Adipocyte (in vitro differentiated cells): ENCODE measurements around the gene SLX4IP.
"Not testable (repeated sequence)": the region's sequence is repeated elsewhere in the genome, so short reads cannot be mapped to it uniquely, and the experiment has no call there.

Source experiments
- DNase-seq: peaks from one replicate; pipeline ENCODE4 v3.0.0-alpha.2; 2015; ENCODE audit warnings: low read depth
- H3K27me3 ChIP-seq: replicated peaks from 2 replicates; pipeline ENCODE4 v1.7.0; 2013; ENCODE audit warnings: mild to moderate bottlenecking, low read length, moderate library complexity; ENCODE audit not compliant: control insufficient read depth, insufficient read depth
- H3K36me3 ChIP-seq: 2 replicates; pipeline ENCODE4 v1.7.0; 2013; ENCODE audit warnings: low read length, mild to moderate bottlenecking, moderate library complexity; ENCODE audit not compliant: control insufficient read depth, insufficient read depth, severe bottlenecking
- H3K4me1 ChIP-seq: 2 replicates; pipeline ENCODE4 v1.7.0; 2013; ENCODE audit warnings: mild to moderate bottlenecking, low read length, moderate library complexity; ENCODE audit not compliant: control insufficient read depth, insufficient read depth
- H3K4me3 ChIP-seq: 2 replicates; pipeline ENCODE4 v1.7.0; 2013; ENCODE audit warnings: mild to moderate bottlenecking, low read length, moderate library complexity
- H3K9ac ChIP-seq: 2 replicates; pipeline ENCODE4 v1.7.0; 2013; ENCODE audit warnings: mild to moderate bottlenecking, low read length, moderate library complexity
- H3K9me3 ChIP-seq: 2 replicates; pipeline ENCODE4 v1.7.0; 2013; ENCODE audit warnings: mild to moderate bottlenecking, low read length, moderate library complexity; ENCODE audit not compliant: control insufficient read depth

Gene SLX4IP

DNA sequence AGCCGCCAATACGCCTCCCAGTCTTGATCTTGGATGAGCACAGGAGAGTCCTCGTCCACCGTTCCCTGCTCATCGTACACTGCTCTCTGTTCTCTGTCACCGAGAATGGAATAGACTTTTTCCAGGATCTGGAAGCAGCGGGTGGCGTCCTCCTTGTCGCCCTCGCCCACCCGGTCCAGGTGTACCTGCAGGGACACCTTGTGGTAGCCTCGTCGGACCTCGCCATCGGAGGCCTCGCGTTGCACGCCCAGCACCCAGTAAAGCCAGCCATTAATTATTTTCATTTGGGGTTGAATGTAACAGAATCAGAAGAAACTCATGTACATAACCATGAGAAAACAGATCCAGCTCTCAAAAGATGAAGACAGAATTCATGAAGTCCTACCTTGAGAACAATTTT lies 178.8 kb downstream of the SLX4IP start:
- Histone ChIP-seq H3K4me3 (no peak overlapping the region), H3K9me3 (no peaks in the 10 kb centered on the region), H3K27me3 (no peaks in the 10 kb centered on the region), H3K36me3 (no peaks in the 10 kb centered on the region), H3K9ac (no peak overlapping the region), H3K4me1 (peaks cover 17% of the 10 kb centered on the region)
- no peak for DNase-seq

DNA sequence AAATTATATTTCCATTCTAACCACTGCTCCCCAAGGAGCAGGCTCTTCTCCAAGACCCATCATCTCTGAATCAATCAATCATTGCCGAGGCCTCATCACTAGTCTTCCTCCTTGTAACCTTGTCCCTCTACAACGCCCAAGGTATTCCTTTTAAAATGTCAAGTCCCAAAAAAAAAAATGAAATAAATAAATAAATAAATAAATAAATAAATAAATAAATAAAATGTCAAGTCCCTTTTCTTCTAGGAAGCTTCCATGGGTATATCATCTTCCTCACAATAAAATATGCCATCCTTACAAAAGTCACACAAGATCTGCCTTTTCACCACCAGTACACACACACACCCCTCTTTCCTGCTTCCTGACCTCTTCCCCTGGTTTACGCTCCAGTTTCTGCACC lies 181.1 kb downstream of the SLX4IP start:
- Histone ChIP-seq H3K4me3 (no peak overlapping the region), H3K9me3 (no peaks in the 10 kb centered on the region)
- no peak for DNase-seq

DNA sequence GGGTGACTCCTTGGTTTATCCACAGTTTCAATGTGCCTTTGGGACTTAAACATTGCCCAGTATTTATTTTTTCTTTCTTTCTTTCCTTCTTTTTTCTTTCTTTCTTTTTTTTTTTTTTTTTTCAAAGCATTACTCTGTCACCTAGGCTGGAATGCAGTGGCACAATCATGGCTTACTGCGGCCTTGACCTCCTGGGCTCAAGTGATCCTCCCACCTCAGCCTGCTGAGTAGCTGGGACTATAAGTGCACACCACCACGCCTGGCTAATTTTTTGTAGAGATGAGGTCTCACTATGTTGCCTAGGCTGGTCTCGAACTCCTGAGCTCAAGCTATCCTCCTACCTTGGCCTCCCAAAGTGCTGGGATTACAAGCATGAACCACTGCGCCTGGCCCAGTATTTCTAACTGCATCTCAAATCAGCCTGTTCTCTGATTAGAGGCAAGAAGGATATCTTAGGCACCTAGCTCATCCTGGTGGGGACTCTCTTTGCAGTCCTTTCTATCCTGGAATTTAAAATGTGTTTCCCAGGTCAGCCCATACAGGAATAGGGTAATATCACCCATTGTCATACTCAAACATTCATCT lies 182.5 kb downstream of the SLX4IP start:
- H3K36me3 ChIP-seq, H3K9me3 ChIP-seq, H3K9ac ChIP-seq, H3K27me3 ChIP-seq, DNase-seq, H3K4me3 ChIP-seq: not testable (repeated sequence)
- H3K4me1 ChIP-seq: peaks cover 17% of the 10 kb centered on the region

More for the DNA sequence above, 181.1 kb downstream of the SLX4IP start:
- Histone ChIP-seq H3K36me3 (no peaks in the 10 kb centered on the region), H3K27me3 (no peaks in the 10 kb centered on the region), H3K4me1 (peaks cover 11% of the 10 kb centered on the region), H3K9ac (no peak overlapping the region)

DNA sequence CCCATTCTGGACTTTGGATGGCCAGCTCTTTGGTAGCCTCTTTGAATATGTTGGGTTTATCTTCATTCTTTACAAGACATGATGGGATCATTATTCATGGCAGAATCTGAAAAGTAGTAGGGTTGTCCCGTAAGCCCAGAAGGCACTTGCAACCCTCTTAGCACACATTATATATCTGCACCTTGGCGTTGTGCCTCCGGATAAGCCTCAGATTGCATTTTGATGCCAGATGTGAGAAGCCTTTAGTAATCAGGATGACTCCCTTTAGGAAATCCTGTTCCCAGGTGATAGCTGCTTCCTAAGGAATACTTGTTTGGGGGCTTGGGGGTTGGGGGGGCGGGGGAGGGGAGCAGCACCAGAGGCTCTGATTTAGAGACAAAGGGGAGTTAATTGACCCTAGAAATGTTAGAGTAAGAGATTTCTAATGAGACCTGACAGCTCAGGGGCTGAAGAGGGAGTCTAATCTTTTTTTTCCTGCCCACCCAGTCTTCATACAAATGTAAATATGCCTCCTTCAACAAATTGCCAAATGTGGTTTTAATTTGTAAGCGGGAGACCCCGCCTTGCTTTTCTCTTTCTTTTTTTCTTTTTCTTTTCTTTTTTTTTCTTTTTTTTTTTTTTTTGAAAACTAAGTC lies 183.6 kb downstream of the SLX4IP start:
- DNase-seq: no peak
- Histone ChIP-seq H3K4me1 (peaks cover 28% of the 10 kb centered on the region), H3K4me3 (no peak overlapping the region), H3K27me3 (no peaks in the 10 kb centered on the region), H3K36me3 (no peaks in the 10 kb centered on the region), H3K9me3 (no peaks in the 10 kb centered on the region), H3K9ac (no peak overlapping the region)

DNA sequence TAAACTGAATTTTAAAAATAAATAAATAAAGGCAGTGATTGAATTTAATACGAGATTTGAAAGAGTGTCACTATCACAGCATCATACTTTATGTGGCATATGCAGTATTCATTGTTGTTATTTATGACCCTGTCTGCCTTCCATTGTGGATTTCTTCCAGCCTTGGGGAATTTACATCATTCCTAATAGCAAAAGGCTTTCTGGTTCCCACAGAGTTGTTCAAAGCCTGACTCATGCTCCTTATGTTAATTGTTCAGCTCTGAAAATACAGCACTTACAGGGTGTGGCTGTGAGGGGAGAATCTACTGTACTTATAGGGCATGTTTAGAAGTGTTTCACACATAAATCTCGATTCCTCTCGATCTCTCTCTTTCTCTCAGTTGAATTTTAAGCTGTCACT lies 184.3 kb downstream of the SLX4IP start:
- no peaks in the 10 kb centered on the region for H3K9me3 ChIP-seq
- no peaks in the 10 kb centered on the region for H3K36me3 ChIP-seq
- H3K4me1 ChIP-seq: peaks cover 29% of the 10 kb centered on the region
- H3K9ac ChIP-seq: peak overlapping the region; percentile 24
- peak; percentile 92 for DNase-seq
- no peak overlapping the region for H3K4me3 ChIP-seq
- H3K27me3 ChIP-seq: no peaks in the 10 kb centered on the region

DNA sequence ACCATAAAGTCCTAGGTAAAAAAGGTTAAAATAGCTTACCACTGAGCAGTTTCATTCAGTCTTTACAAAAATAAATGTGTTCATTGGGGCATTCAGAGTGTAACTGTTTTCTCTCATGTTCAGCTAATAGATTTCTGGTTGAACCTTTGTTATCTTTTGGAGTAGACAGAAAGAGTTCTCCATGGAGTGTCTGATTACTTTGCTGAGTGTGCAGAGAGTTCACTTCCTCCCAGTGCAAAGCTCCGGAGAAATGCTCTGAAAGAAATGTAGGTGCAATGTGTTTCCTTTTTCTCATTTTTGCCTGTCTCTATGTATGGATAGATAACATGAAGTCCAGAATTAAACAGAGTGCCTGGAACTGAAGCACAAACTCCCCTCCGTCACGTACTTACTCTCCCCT lies 186.0 kb downstream of the SLX4IP start:
- Histone ChIP-seq H3K9ac (no peak overlapping the region), H3K27me3 (no peaks in the 10 kb centered on the region), H3K9me3 (no peaks in the 10 kb centered on the region), H3K36me3 (no peaks in the 10 kb centered on the region), H3K4me3 (no peak overlapping the region), H3K4me1 (peaks cover 29% of the 10 kb centered on the region)
- no peak for DNase-seq

DNA sequence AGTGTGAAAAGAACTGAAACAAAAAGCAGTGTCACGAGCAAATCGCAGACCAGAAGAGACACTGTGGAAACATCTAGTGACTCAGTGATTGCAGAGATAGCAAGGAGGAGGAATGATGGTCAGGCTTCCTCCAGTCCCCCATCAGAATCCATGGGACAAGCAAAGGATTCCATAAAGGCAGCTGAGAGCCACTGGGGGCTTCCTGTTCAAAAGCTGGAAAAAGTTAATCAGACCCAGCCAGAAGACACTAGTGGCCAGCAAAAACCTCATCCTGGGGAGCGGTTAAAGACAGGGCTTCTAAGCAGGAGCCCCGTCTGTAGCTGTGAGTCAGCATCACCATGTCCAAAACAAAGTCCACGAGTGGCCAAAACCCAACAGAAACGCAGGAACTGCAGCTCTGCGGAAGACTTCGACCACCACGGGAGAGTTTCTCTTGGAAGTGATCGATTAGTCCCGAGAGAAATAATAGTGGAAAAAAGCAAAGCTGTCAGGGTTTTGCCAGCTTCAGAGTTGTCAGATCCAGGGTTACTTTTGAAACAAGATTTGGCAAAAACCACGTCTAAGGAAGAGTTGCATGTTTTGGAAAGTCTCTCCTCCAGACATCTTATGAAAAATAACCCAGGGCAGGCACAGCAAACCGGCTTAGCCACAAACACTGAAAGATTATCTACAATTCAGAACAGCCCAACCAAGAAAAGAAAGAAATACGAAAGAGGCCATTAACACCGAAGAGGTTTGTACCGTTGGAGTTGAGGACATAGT lies 187.7 kb downstream of the SLX4IP start:
- DNase-seq: peak; percentile 71
- Histone ChIP-seq H3K9me3 (no peaks in the 10 kb centered on the region), H3K9ac (peak overlapping the region; percentile 76), H3K4me1 (peaks cover 46% of the 10 kb centered on the region), H3K4me3 (peak overlapping the region; percentile 71), H3K36me3 (no peaks in the 10 kb centered on the region), H3K27me3 (no peaks in the 10 kb centered on the region)

DNA sequence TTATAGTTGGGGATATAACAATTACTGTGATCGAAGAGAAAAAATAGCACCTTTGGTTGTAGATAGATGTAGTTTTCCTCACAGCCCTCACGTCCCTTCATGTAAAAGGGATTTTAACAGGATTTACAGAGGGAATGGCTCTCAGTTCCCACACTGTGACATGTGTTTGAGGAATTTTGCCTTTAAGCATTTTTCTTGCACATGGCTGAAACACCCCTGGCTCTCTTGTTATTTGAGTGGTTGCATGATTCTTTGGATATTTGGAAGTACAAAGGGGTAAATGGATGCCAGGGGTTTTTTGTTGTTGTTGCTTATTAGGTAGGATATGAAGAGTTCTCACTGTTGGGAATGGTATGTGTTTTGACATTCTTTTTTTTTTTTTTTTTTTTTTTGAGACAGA lies 190.5 kb downstream of the SLX4IP start:
- Histone ChIP-seq H3K9ac (no peak overlapping the region), H3K27me3 (no peaks in the 10 kb centered on the region), H3K36me3 (no peaks in the 10 kb centered on the region), H3K4me3 (no peak overlapping the region), H3K4me1 (peaks cover 44% of the 10 kb centered on the region), H3K9me3 (no peaks in the 10 kb centered on the region)
- DNase-seq: peak; percentile 46

DNA sequence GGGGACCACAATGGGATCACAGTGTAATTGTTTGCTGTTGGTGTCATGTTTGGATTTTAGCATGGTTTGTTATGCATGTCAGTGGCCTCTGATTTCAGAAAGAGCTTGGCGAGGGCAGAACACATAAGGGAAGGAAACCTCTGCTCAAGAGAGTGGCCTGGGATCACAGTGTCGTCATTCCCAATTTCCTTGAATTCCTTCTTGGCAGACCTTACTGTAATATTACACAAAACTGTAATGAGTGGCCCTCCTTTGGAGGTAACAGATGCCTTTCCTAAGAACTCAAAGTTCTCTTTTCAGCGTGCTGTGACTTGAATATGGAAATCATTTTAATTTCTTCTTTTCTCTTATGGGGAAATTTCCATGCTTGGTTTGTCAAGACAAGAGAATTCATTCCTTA lies 191.8 kb downstream of the SLX4IP start:
- H3K4me1 ChIP-seq: peaks cover 44% of the 10 kb centered on the region

DNA sequence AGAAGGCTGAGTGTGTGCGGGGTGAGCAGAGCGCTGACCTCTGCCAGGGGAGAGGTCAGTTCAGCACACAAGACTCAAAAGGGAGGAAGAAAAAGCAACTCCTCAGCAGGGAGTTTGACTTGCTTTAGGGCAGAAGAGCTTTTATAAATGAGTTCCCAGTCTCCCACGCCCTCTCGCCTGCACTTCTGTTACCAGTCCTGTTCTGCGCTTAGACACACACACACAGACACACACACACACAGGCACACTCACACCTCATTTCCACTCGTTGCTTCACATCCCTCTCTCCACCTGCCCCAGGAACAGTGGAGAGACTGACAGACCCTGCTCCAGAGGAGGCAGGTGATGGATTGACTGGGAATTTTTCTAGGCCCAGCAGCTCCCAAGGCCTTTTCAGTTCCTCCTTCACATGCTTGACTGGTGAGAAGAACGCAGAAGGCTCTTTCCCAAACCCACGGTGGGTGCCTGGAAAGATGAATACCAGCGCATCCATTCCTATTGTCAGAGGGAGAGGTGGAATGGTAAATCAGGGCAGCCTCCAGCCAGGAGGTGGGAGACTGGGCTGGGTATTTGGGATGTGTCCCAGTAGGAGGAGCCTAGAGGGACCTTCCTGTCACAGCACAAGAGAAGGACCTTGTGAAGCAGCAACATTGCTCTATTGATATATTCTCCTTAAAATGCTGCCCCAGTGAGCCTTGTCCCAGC lies 195.0 kb downstream of the SLX4IP start:
- Histone ChIP-seq H3K27me3 (no peaks in the 10 kb centered on the region), H3K4me3 (no peak overlapping the region), H3K9ac (no peak overlapping the region), H3K36me3 (no peaks in the 10 kb centered on the region), H3K9me3 (no peaks in the 10 kb centered on the region), H3K4me1 (peaks cover 34% of the 10 kb centered on the region)
- DNase-seq: no peak

More for the DNA sequence above, 191.8 kb downstream of the SLX4IP start:
- peak overlapping the region; percentile 9 for H3K4me3 ChIP-seq
- no peaks in the 10 kb centered on the region for H3K9me3 ChIP-seq
- DNase-seq: peak; percentile 38
- H3K36me3 ChIP-seq: no peaks in the 10 kb centered on the region
- H3K9ac ChIP-seq: no peak overlapping the region
- H3K27me3 ChIP-seq: no peaks in the 10 kb centered on the region

DNA sequence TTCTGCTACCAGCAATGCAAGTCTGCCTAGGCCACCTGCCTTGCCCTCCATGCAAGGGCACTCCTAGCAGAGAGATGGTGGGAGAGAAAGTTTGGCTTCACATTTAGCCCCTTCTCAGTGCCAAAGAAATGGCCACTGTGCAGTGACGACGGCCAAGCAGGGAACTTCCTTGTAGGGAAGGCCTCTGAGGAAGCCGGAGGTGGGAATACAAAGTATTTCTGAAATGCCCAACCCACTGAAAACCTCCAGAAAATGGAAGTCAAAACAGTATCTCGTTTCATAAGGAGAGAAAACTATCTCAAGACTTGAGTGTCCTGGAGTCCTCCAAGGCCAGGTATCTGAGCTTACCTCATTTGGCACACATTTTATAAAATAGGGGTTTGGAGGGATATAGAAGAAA lies 196.0 kb downstream of the SLX4IP start:
- Histone ChIP-seq H3K9me3 (no peaks in the 10 kb centered on the region), H3K27me3 (no peaks in the 10 kb centered on the region), H3K9ac (no peak overlapping the region), H3K4me3 (no peak overlapping the region), H3K36me3 (no peaks in the 10 kb centered on the region), H3K4me1 (peaks cover 44% of the 10 kb centered on the region)
- no peak for DNase-seq
